ENCODE data around the gene RALGPS1.

The RALGPS1 gene

DNA sequence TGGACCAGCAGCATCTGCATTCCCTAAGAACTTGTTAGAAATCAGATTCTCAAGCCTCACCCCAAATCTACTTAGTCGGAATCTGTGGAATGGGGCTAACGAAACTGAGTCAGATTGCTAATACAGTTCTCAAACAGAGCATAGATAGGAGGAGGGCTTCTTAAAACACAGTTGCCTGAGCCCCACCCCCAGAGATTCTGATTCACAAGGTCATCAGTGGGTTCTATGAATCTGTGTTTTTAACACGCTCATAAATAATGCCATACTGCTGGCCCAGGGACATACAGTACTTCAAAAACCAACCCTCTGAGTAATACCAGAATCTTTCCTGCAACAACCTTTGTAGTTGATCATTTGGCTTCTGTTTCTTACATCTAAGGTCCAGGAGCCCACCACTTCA, 317.1 kb downstream of the RALGPS1 start:
- no peak overlapping the region for H3K27ac ChIP-seq (ENCODE audit: insufficient read depth, low read depth, low read length, poor library complexity, severe bottlenecking)
- no peaks in the 10 kb centered on the region for H3K36me3 ChIP-seq (ENCODE audit: control insufficient read depth, insufficient read depth, low read length)
- H3K27me3 ChIP-seq (ENCODE audit: control insufficient read depth, insufficient read depth, low read length, poor library complexity, severe bottlenecking), result peaks cover 7% of the 10 kb centered on the region
- no peaks in the 10 kb centered on the region for H3K9me3 ChIP-seq (ENCODE audit: control insufficient read depth, low read length)
- H3K4me1 ChIP-seq (ENCODE audit: control insufficient read depth, insufficient read depth, low read length), result no peaks in the 10 kb centered on the region
- H3K4me3 ChIP-seq (ENCODE audit: insufficient read depth, low read depth, low read length), result no peak overlapping the region
- WGBS, 2 experiments, result 93 to 99% methylated on average over 3 of the region's 3 CpGs

DNA sequence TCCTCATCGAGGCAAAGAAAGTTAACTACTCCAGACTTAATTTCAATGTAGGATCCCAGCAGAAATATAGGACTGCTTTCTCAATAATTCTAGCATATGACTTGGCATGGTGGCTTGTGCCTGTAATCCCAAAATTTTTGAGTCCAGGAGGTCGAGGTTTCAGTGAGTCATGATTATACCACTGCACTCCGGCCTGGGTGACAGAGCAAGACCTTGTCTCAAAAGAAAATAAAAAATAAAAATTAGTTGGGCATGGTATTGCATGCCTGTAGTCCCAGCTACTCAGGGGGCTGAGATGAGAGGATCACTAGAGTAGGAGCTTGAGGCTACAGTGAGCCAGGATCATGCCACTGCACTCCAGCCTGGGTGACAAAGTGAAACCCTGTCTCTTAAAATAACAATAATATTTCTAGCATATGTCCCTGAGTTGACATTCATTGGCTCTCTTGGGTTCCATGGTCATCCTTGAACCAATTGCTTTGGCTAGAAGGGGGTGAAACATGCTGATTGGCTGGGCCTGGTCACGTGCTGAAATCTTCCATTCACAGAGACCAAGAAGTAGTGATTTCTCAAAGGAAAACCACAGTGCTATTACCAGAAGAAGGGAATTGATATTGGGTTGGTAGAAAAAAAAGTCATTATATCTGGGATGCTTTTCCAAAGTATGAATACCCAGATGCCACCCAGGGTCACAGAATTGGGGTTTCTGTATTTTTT, 318.4 kb downstream of the RALGPS1 start:
- no peak overlapping the region for H3K27ac ChIP-seq (ENCODE audit: insufficient read depth, low read depth, low read length, poor library complexity, severe bottlenecking)
- H3K9me3 ChIP-seq (ENCODE audit: control insufficient read depth, low read length), result no peaks in the 10 kb centered on the region
- H3K4me1 ChIP-seq (ENCODE audit: control insufficient read depth, insufficient read depth, low read length), result no peaks in the 10 kb centered on the region
- no peaks in the 10 kb centered on the region for H3K36me3 ChIP-seq (ENCODE audit: control insufficient read depth, insufficient read depth, low read length)
- H3K4me3 ChIP-seq (ENCODE audit: insufficient read depth, low read depth, low read length), result no peak overlapping the region
- WGBS, 2 experiments, result 87 to 90% methylated on average over 4 of the region's 4 CpGs
- no peaks in the 10 kb centered on the region for H3K27me3 ChIP-seq (ENCODE audit: control insufficient read depth, insufficient read depth, low read length, poor library complexity, severe bottlenecking)

DNA sequence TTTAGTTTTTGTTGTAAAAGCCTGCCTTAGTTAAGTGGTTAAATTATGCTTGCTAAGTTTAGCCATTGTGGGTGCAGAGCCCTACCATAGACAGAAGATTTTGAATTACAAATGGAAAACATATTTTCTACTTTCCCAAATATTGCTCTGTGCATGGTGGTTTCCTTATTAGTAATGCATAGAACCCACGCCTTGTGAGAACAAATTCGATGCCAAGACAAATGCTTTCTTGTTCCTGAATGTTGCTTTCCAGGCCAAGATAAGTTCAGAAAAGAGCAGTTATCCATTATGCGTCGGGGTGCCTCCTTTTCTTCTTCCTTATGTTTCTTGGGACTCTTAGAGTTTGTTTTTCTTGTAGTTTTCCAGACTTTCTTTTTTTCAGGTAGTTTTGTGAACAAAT, 319.0 kb downstream of the RALGPS1 start:
- WGBS, 2 experiments, result 94 to 97% methylated on average over 4 of the region's 4 CpGs
- H3K27ac ChIP-seq (ENCODE audit: insufficient read depth, low read depth, low read length, poor library complexity, severe bottlenecking), result no peak overlapping the region
- no peak overlapping the region for H3K4me3 ChIP-seq (ENCODE audit: insufficient read depth, low read depth, low read length)
- H3K36me3 ChIP-seq (ENCODE audit: control insufficient read depth, insufficient read depth, low read length), result no peaks in the 10 kb centered on the region
- no peaks in the 10 kb centered on the region for H3K9me3 ChIP-seq (ENCODE audit: control insufficient read depth, low read length)
- no peaks in the 10 kb centered on the region for H3K27me3 ChIP-seq (ENCODE audit: control insufficient read depth, insufficient read depth, low read length, poor library complexity, severe bottlenecking)
- no peaks in the 10 kb centered on the region for H3K4me1 ChIP-seq (ENCODE audit: control insufficient read depth, insufficient read depth, low read length)

- Histone ChIP-seq H3K36me3 (ENCODE audit: control insufficient read depth, insufficient read depth, low read length) (no peaks in the 10 kb centered on the region), H3K27me3 (ENCODE audit: control insufficient read depth, insufficient read depth, low read length, poor library complexity, severe bottlenecking) (no peaks in the 10 kb centered on the region), H3K9me3 (ENCODE audit: control insufficient read depth, low read length) (no peaks in the 10 kb centered on the region), H3K27ac (ENCODE audit: insufficient read depth, low read depth, low read length, poor library complexity, severe bottlenecking) (no peak overlapping the region), H3K4me3 (ENCODE audit: insufficient read depth, low read depth, low read length) (no peak overlapping the region), H3K4me1 (ENCODE audit: control insufficient read depth, insufficient read depth, low read length) (no peaks in the 10 kb centered on the region)
- WGBS, 2 experiments, result 100% methylated on average over 1 of the region's 1 CpG; no CpG with 5 or more reads in 1 of the 2 experiments
Measured at GRCh38 chr9:127233989-127234388, 319.4 kb downstream of the RALGPS1 start.

DNA sequence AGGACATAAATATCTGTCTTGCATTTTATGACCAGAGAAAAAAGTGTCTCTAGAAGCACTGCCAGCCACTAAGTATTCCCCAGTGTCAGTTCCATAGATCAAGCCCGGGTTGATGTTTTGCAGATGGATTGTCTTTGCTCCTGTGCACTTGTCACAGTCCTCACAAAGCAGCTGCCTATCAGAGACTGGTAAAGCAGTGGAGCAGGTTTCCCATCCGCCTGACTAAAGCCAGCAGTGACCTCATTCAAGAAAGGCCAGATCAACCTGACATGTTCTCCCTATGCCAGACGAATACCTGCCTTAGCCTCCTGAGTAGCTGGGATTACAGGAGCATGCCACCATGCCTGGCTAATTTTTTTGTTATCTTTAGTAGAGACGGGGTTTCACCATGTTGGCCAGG, 323.2 kb downstream of the RALGPS1 start:
- Histone ChIP-seq H3K36me3 (ENCODE audit: control insufficient read depth, insufficient read depth, low read length) (no peaks in the 10 kb centered on the region), H3K27ac (ENCODE audit: insufficient read depth, low read depth, low read length, poor library complexity, severe bottlenecking) (no peak overlapping the region), H3K9me3 (ENCODE audit: control insufficient read depth, low read length) (no peaks in the 10 kb centered on the region), H3K4me3 (ENCODE audit: insufficient read depth, low read depth, low read length) (no peak overlapping the region), H3K27me3 (ENCODE audit: control insufficient read depth, insufficient read depth, low read length, poor library complexity, severe bottlenecking) (no peaks in the 10 kb centered on the region), H3K4me1 (ENCODE audit: control insufficient read depth, insufficient read depth, low read length) (no peaks in the 10 kb centered on the region)
- 88 to 94% methylated on average over 4 of the region's 4 CpGs for WGBS, 2 experiments

DNA sequence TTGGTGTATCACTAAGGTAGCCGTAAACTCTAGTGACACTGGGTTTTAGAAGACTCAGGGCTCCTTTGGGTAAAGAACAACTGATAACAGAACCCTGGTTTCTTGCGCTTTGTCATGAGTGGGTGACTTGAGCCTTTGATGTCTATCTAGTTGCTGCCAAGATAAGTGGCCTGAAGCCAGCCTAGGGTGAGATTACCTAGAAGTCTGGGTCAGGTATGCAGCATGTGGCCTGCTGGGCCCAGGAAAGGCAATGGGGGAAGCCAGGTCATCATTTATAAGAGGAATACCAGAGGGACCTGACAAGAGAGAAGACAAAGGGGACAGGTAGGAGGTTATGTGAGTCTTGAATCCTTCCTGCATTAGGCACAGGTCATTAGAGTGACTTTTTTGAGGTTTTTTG, 326.8 kb downstream of the RALGPS1 start:
- H3K36me3 ChIP-seq (ENCODE audit: control insufficient read depth, insufficient read depth, low read length), result no peaks in the 10 kb centered on the region
- 95 to 99% methylated on average over 2 of the region's 2 CpGs for WGBS, 2 experiments
- H3K9me3 ChIP-seq (ENCODE audit: control insufficient read depth, low read length), result no peaks in the 10 kb centered on the region
- H3K4me1 ChIP-seq (ENCODE audit: control insufficient read depth, insufficient read depth, low read length), result no peaks in the 10 kb centered on the region
- H3K27me3 ChIP-seq (ENCODE audit: control insufficient read depth, insufficient read depth, low read length, poor library complexity, severe bottlenecking), result no peaks in the 10 kb centered on the region
- no peak overlapping the region for H3K27ac ChIP-seq (ENCODE audit: insufficient read depth, low read depth, low read length, poor library complexity, severe bottlenecking)
- no peak overlapping the region for H3K4me3 ChIP-seq (ENCODE audit: insufficient read depth, low read depth, low read length)

DNA sequence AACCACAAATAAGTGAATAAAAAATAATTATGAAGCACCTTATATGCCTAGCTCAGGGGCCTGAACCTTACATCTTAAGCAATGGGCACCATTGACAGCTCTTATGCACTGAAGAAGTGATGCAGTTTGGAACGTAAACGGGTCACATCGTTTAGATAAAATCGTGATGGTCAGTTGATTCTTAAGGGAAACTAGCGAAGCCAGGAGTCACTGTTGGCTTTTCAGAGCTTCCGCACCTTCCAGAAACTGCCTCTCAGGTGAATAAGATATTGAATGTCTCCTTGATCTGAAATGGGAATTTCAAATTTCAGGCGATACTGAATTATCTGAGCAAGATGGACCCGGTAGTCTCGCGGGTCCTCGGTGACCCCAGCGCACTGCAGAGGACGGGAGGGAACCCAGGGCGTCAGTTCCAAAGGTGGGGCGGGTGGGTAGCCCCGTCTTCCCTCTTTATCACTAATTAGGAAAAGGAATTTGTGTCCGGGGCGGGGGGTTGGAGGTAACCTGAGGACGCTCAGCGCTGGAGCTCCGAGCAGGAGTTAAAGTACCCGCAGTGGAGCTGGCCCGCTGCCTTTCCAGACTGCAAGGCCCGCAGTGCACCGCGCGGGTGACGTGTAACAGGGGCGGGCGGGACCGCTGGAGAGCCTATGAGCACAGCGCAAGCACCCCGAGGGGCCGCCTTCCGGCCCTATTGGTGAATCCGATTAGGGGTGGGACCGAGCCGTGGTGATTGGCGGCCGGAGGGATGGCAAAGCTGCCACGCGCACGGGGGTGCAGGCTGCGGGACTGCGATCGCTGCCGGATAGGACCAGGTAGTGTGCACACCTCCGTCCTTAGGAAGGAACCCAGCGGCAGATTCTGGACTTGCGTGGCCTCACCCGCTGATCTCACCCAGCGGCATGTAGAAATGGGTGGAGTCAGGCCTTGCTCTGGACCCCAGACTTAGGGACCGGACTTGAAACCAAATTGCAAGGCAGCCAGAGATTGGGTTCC, 330.3 kb downstream of the RALGPS1 start:
- no peaks in the 10 kb centered on the region for H3K9me3 ChIP-seq (ENCODE audit: control insufficient read depth, low read length)

DNA sequence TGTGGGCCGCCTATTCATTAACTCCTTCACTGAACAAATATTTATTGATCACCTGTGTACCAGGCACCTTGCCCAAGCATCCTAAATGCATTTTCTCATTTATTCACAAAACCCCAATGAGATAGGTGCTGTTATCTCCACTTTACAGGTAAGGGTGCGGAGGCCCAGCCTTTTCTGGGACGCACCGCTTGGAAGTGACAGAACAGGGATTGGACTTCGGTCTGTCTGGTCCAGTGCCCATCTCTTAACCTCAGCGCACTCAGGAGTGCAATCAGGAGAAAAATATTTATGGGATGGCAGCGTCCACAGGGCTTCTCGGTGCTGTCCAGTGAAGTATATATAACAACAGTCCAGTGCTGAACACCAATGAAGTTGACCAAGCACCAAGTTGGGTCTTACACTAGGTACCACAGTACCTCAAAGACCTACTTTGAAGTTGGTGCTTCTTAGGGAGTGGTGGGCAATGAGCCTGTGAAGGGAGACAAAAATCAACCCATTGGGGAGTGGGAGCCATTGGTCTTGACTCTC, 331.1 kb downstream of the RALGPS1 start:
- 83 to 87% methylated on average over 8 of the region's 8 CpGs for WGBS, 2 experiments
- peak overlapping the region; percentile 47 for H3K4me3 ChIP-seq (ENCODE audit: insufficient read depth, low read depth, low read length)
- no peaks in the 10 kb centered on the region for H3K27me3 ChIP-seq (ENCODE audit: control insufficient read depth, insufficient read depth, low read length, poor library complexity, severe bottlenecking)
- H3K27ac ChIP-seq (ENCODE audit: insufficient read depth, low read depth, low read length, poor library complexity, severe bottlenecking), result no peak overlapping the region
- no peaks in the 10 kb centered on the region for H3K9me3 ChIP-seq (ENCODE audit: control insufficient read depth, low read length)
- H3K36me3 ChIP-seq (ENCODE audit: control insufficient read depth, insufficient read depth, low read length), result no peaks in the 10 kb centered on the region
- no peaks in the 10 kb centered on the region for H3K4me1 ChIP-seq (ENCODE audit: control insufficient read depth, insufficient read depth, low read length)

More for the DNA sequence above, 330.3 kb downstream of the RALGPS1 start:
- Histone ChIP-seq H3K4me1 (ENCODE audit: control insufficient read depth, insufficient read depth, low read length) (no peaks in the 10 kb centered on the region), H3K27me3 (ENCODE audit: control insufficient read depth, insufficient read depth, low read length, poor library complexity, severe bottlenecking) (no peaks in the 10 kb centered on the region), H3K27ac (ENCODE audit: insufficient read depth, low read depth, low read length, poor library complexity, severe bottlenecking) (no peak overlapping the region), H3K4me3 (ENCODE audit: insufficient read depth, low read depth, low read length) (peak overlapping the region; percentile 47), H3K36me3 (ENCODE audit: control insufficient read depth, insufficient read depth, low read length) (no peaks in the 10 kb centered on the region)
- 17% methylated on average over 53 of the region's 53 CpGs for WGBS, 2 experiments

- Histone ChIP-seq H3K27me3 (ENCODE audit: control insufficient read depth, insufficient read depth, low read length, poor library complexity, severe bottlenecking) (no peaks in the 10 kb centered on the region), H3K9me3 (ENCODE audit: control insufficient read depth, low read length) (no peaks in the 10 kb centered on the region), H3K27ac (ENCODE audit: insufficient read depth, low read depth, low read length, poor library complexity, severe bottlenecking) (no peak overlapping the region), H3K4me3 (ENCODE audit: insufficient read depth, low read depth, low read length) (no peak overlapping the region), H3K4me1 (ENCODE audit: control insufficient read depth, insufficient read depth, low read length) (no peaks in the 10 kb centered on the region), H3K36me3 (ENCODE audit: control insufficient read depth, insufficient read depth, low read length) (no peaks in the 10 kb centered on the region)
- WGBS, 2 experiments, result 89 to 91% methylated on average over 3 of the region's 3 CpGs
Measured at GRCh38 chr9:127248241-127248640, 333.7 kb downstream of the RALGPS1 start.

DNA sequence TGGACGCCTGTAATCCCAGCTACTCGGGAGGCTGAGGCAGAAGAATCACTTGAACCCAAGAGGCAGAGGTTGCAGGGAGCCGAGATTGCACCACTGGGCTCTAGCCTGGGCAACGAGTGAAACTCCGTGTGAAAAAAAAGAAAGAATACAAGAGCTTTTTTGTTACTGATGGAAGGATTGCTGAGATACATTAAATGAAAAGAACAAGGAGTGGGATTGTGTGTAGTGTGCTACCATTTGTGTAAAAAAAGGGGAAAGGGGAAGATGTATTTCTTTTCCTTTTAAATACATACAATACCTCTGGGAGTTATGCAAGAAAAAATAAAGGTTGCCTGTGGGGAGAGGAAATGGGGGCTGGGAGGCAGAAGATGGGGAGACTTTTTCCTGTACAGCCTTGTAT, 335.3 kb downstream of the RALGPS1 start:
- no peaks in the 10 kb centered on the region for H3K4me1 ChIP-seq (ENCODE audit: control insufficient read depth, insufficient read depth, low read length)
- 89 to 93% methylated on average over 5 of the region's 5 CpGs for WGBS, 2 experiments
- no peak overlapping the region for H3K4me3 ChIP-seq (ENCODE audit: insufficient read depth, low read depth, low read length)
- no peaks in the 10 kb centered on the region for H3K36me3 ChIP-seq (ENCODE audit: control insufficient read depth, insufficient read depth, low read length)
- H3K9me3 ChIP-seq (ENCODE audit: control insufficient read depth, low read length), result no peaks in the 10 kb centered on the region
- no peaks in the 10 kb centered on the region for H3K27me3 ChIP-seq (ENCODE audit: control insufficient read depth, insufficient read depth, low read length, poor library complexity, severe bottlenecking)
- no peak overlapping the region for H3K27ac ChIP-seq (ENCODE audit: insufficient read depth, low read depth, low read length, poor library complexity, severe bottlenecking)
